ENCODE results near the gene TRIP6.

DNA sequence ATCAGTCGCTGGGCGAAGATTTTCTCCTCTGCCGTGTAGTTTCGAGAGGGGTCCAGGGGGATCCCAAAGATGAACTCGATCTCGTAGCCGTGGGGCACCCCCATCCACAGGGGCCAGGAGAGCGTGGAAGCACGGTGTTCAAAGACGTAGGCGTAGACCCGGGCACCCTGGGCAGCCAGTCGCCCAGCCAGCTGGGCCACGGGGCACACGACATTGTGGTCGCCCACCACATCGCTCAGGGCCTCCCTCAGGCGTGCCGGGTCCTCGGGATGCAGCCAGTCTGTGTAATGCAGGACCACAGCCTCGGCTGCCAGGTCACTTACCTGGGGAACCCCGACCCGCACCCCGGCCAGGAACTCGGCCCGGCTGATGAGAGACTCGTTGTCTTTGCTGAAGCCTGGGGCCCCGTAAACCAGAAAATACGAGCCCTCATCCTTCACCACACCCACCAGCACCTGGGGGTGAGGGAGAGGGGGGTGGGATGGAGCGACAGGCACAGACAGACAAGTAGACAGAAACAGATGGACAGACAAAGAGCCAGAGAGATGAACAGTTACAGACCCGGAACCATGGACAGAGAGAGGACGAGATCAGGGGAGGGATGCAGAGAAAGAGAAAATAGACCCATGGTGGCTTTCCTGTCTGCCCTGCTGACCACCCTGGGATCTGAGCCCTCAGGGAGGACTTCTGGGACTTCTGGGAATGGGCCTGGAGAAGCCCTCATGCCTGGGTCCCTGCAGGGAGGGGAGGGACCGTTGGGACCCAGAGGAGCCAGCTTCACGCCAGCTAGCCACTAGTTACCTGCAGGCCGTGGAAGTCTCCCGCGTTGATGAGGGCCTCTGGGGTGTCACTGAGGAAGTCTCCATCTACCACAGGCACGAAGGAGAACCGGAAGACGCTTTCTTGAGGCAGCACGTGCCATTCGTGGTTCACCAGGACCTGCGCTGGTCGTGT, 25.5 kb downstream of the TRIP6 start:
- no peak for TF ChIP-seq CTCF (IDR thresholded peaks at IDR 0.05)
- no peak for TF ChIP-seq EZH2 (IDR thresholded peaks at IDR 0.05; ENCODE audit: borderline replicate concordance, insufficient read depth, low read depth, low read length, poor library complexity, severe bottlenecking)

Data from B cell (primary cell).